Liver (tissue), 9 donors: ENCODE results near the gene KDM1B. TPM values are rescaled to one million over a fixed set of nuclear protein-coding genes. Genes with fewer than 3 reads are reported as not detected.

Experiments used
- DNase-seq: peaks from one replicate; pipeline ENCODE4 v3.0.0-alpha.2; 2017; ENCODE audit warnings: low spot score
- H3K27ac ChIP-seq, 2 donors: one replicate each; pipeline ENCODE4 v1.7.0; 2013; ENCODE audit warnings: inconsistent platforms in 2 of 2, low read length in 2 of 2, control low read depth in 1 of 2, low read depth in 1 of 2, mild to moderate bottlenecking in 1 of 2
- H3K27me3 ChIP-seq, 4 donors: one replicate each; pipeline versions ENCODE4 v1.6.1 to v1.7.0; 2013; ENCODE audit warnings: low read length in 3 of 4, inconsistent platforms in 1 of 4, mild to moderate bottlenecking in 1 of 4, moderate library complexity in 1 of 4; ENCODE audit not compliant: control insufficient read depth in 4 of 4, insufficient read depth in 4 of 4
- H3K36me3 ChIP-seq, 4 donors: one replicate each; pipeline versions ENCODE4 v1.6.1 to v1.7.0; 2013; ENCODE audit warnings: low read length in 3 of 4, mild to moderate bottlenecking in 3 of 4, low read depth in 1 of 4, moderate library complexity in 1 of 4; ENCODE audit not compliant: control insufficient read depth in 4 of 4, insufficient read depth in 3 of 4
- H3K4me1 ChIP-seq, 4 donors: one replicate each; pipeline versions ENCODE4 v1.6.1 to v1.7.0; 2013; ENCODE audit warnings: low read length in 3 of 4, mild to moderate bottlenecking in 3 of 4, moderate library complexity in 1 of 4; ENCODE audit not compliant: control insufficient read depth in 4 of 4, insufficient read depth in 4 of 4
- H3K4me3 ChIP-seq, 3 donors: one replicate each; pipeline versions ENCODE4 v1.6.1 to v1.7.0; 2013; ENCODE audit warnings: low read length in 3 of 3, control low read depth in 1 of 3, low read depth in 1 of 3, mild to moderate bottlenecking in 1 of 3
- H3K9ac ChIP-seq, 2 donors: one replicate each; pipeline ENCODE4 v1.7.0; 2013; ENCODE audit warnings: low read length in 2 of 2, mild to moderate bottlenecking in 2 of 2, moderate library complexity in 2 of 2, control low read depth in 1 of 2, low read depth in 1 of 2
- H3K9me3 ChIP-seq, 4 donors: one replicate each; pipeline versions ENCODE4 v1.6.1 to v1.7.0; 2013; ENCODE audit warnings: low read length in 3 of 4; ENCODE audit not compliant: control insufficient read depth in 4 of 4
- EGR1 ChIP-seq, 2 donors: IDR thresholded peaks; 2 replicates each; pipeline ENCODE4 v1.6.1; 2016 to 2018; ENCODE audit warnings: antibody characterized with exemption in 2 of 2, low read depth in 2 of 2
- FOXA1 ChIP-seq: IDR thresholded peaks from 2 replicates; pipeline ENCODE4 v1.6.1; 2016; ENCODE audit warnings: antibody characterized with exemption
- FOXA2 ChIP-seq: IDR thresholded peaks from 2 replicates; pipeline ENCODE4 v1.6.1; 2016; ENCODE audit warnings: antibody characterized with exemption
- GABPA ChIP-seq, 2 donors: IDR thresholded peaks in 1 of 2; conservative IDR thresholded peaks in 1 of 2; 2 replicates each; pipeline ENCODE4 v1.6.1; 2016; ENCODE audit warnings: antibody characterized with exemption in 2 of 2, mild to moderate bottlenecking in 1 of 2, moderate library complexity in 1 of 2
- HNF4A ChIP-seq, 2 donors: conservative IDR thresholded peaks; 2 replicates each; pipeline ENCODE4 v1.6.1; 2016; ENCODE audit warnings: antibody characterized with exemption in 2 of 2, mild to moderate bottlenecking in 2 of 2
- HNF4G ChIP-seq: IDR thresholded peaks from 2 replicates; pipeline ENCODE4 v1.6.1; 2016; ENCODE audit warnings: antibody characterized with exemption
- JUND ChIP-seq, 2 donors: IDR thresholded peaks; 2 replicates each; pipeline ENCODE4 v1.6.1; 2016; ENCODE audit warnings: antibody characterized with exemption in 2 of 2
- NR2F2 ChIP-seq: IDR thresholded peaks from 2 replicates; pipeline ENCODE4 v1.6.1; 2016; ENCODE audit warnings: antibody characterized with exemption
- RAD21 ChIP-seq, 2 donors: IDR thresholded peaks; 2 replicates each; pipeline ENCODE4 v1.6.1; 2016; ENCODE audit warnings: antibody characterized with exemption in 2 of 2, mild to moderate bottlenecking in 2 of 2
- RXRA ChIP-seq, 2 donors: IDR thresholded peaks; 2 replicates each; pipeline ENCODE4 v1.6.1; 2017 to 2018; ENCODE audit warnings: antibody characterized with exemption in 2 of 2, mild to moderate bottlenecking in 1 of 2
- SP1 ChIP-seq: IDR thresholded peaks from 2 replicates; pipeline ENCODE4 v1.6.1; 2018; ENCODE audit warnings: antibody characterized with exemption, mild to moderate bottlenecking
- TAF1 ChIP-seq: conservative IDR thresholded peaks from 2 replicates; pipeline ENCODE4 v1.6.1; 2016; ENCODE audit warnings: antibody characterized with exemption, mild to moderate bottlenecking
- YY1 ChIP-seq: IDR thresholded peaks from 2 replicates; pipeline ENCODE4 v1.6.1; 2016; ENCODE audit warnings: antibody characterized with exemption, mild to moderate bottlenecking
- WGBS: extraction: QIAGEN DNeasy Blood & Tissue Kit; methylation state at CpG from one replicate; pipeline ENCODE4 v1.1.7; 2013; 5-methylcytosine and 5-hydroxymethylcytosine counted together
- polyA plus RNA-seq, 2 donors: library from polyadenylated mRNA; stranded (reverse) in 1 of 2; unstranded in 1 of 2; fragments of 200-250 nt in 1 of 2; fragments of >200 nt in 1 of 2; fragmentation: Nextera tagmentation in 1 of 2; extraction: Ambion mirVana in 1 of 2; gene quantifications; one replicate each; pipeline versions ENCODE4 v1.2.1 to v1.2.3, GENCODE V29; 2013 to 2015
- total RNA-seq, 2 donors: library from RNA; depleted of rRNA; stranded (reverse); fragments of >200 nt; gene quantifications; one replicate each; pipeline ENCODE4 v1.2.3, GENCODE V29; 2014
- TF ChIP-seq, protein P1 (sequence below): IDR thresholded peaks from 2 replicates; pipeline ENCODE4 v1.6.1; 2016; ENCODE audit warnings: antibody characterized with exemption
- TF ChIP-seq, protein P2 (sequence below): fragments of 150-350 bp; IDR thresholded peaks from 2 replicates; pipeline ENCODE4 v1.5.1; 2017; ENCODE audit warnings: improper control_type of control experiment, low read depth, low read length; ENCODE audit not compliant: missing input control
- TF ChIP-seq, protein P3 (sequence below): IDR thresholded peaks from 2 replicates; pipeline ENCODE4 v1.6.1; 2016; ENCODE audit warnings: antibody characterized with exemption
- TF ChIP-seq, protein P4 (sequence below): IDR thresholded peaks from 2 replicates; pipeline ENCODE4 v1.6.1; 2016; ENCODE audit warnings: antibody characterized with exemption
- donor health status: healthy.
- donor health status: healthy.
- donor health status: healthy.
- donor health status: healthy.
- donor health status: healthy.

Gene KDM1B
- total and polyA plus RNA-seq, 4 donors = 1.6 to 10.2 (median 6.7) TPM

DNA sequence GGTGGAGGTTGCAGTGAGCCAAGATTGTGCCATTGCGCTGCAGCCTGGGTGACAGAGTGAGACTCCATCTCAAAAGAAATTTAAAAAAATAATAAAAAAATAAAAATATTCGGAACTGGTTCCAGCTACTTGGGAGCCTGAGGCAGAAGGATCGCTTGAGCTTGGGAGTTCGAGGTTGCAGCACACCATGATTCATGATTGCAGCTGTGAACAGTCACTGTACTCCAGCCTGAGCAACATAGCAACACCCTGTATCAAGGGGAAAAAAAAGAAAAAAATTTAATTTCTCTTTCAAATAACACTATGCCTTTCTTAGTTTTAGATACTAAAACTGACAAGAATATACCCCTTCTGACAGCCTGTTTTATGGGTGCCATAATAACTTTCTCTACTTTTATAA lies 10.5 kb downstream of the KDM1B start:
- no peaks in the 10 kb centered on the region for H3K27me3 ChIP-seq
- peaks cover 4 to 40% (median 25%) of the 10 kb centered on the region in 4 donors for H3K36me3 ChIP-seq
- no peak for DNase-seq
- 97% methylated on average over 4 of the region's 4 CpGs for WGBS
- TF ChIP-seq RAD21 (IDR thresholded peaks at IDR 0.05) (no peak), EGR1 (IDR thresholded peaks at IDR 0.05; ENCODE audit: low read depth in 2 of 2) (no peak), SP1 (no peak), NR2F2 (no peak), HNF4A (conservative IDR thresholded peaks at IDR 0.05) (no peak), TAF1 (no peak), RXRA (IDR thresholded peaks at IDR 0.05) (no peak), FOXA1 (no peak), YY1 (no peak), HNF4G (no peak)
- TF ChIP-seq, protein P1, sequence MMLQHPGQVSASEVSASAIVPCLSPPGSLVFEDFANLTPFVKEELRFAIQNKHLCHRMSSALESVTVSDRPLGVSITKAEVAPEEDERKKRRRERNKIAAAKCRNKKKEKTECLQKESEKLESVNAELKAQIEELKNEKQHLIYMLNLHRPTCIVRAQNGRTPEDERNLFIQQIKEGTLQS = no peak
- TF ChIP-seq, protein P2, sequence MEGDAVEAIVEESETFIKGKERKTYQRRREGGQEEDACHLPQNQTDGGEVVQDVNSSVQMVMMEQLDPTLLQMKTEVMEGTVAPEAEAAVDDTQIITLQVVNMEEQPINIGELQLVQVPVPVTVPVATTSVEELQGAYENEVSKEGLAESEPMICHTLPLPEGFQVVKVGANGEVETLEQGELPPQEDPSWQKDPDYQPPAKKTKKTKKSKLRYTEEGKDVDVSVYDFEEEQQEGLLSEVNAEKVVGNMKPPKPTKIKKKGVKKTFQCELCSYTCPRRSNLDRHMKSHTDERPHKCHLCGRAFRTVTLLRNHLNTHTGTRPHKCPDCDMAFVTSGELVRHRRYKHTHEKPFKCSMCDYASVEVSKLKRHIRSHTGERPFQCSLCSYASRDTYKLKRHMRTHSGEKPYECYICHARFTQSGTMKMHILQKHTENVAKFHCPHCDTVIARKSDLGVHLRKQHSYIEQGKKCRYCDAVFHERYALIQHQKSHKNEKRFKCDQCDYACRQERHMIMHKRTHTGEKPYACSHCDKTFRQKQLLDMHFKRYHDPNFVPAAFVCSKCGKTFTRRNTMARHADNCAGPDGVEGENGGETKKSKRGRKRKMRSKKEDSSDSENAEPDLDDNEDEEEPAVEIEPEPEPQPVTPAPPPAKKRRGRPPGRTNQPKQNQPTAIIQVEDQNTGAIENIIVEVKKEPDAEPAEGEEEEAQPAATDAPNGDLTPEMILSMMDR = no peak
- no peaks in the 10 kb centered on the region for H3K9me3 ChIP-seq
- H3K9ac ChIP-seq = no peak overlapping the region
- H3K4me3 ChIP-seq = no peak overlapping the region
- no peak overlapping the region for H3K27ac ChIP-seq
- H3K4me1 ChIP-seq = no peaks in the 10 kb centered on the region

DNA sequence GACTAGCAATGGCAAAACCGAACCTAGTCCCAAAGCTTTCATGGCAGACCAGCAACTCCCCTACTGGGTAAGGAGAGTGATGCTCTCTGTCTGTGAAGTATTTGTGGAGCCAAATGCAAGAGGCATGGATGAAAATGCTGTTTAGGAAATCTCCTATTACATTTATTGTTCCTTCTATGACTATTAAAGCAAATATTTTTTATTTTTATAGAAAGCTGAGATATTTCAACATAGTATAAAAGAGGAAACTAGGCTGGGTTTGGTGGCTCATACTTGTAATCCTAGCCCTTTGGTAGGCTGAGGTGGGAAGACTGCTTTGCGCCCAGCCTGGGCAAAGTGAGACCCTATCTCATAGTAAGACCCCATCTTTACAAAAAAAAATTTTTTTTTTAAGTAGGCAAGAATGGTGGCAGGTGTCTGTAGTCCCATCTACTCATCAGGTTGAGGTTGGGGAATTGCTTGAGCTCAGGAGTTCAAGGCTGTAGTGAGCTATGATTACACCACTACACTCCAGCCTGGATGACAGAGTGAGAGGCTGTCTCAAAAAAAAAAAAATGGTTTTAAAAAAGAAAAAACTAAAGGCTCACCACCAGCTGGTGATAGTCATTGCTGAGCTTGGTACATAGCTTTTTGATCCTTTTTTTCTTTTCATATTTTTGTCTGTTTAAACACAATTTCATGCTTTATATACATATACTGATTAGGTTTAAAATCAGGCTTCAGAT lies 11.3 kb downstream of the KDM1B start:
- Histone ChIP-seq H3K9ac (no peak overlapping the region), H3K9me3 (no peaks in the 10 kb centered on the region), H3K4me3 (no peak overlapping the region), H3K36me3 (peaks cover 4 to 39% (median 19%) of the 10 kb centered on the region in 4 donors), H3K4me1 (no peaks in the 10 kb centered on the region), H3K27ac (no peak overlapping the region), H3K27me3 (no peaks in the 10 kb centered on the region)
- no peak for DNase-seq
- TF ChIP-seq GABPA (IDR thresholded peaks at IDR 0.05 in 1 of 2, conservative IDR thresholded peaks at IDR 0.05 in 1 of 2) (no peak), HNF4A (conservative IDR thresholded peaks at IDR 0.05) (no peak), FOXA1 (no peak), FOXA2 (no peak), HNF4G (no peak)
- TF ChIP-seq, protein P3, sequence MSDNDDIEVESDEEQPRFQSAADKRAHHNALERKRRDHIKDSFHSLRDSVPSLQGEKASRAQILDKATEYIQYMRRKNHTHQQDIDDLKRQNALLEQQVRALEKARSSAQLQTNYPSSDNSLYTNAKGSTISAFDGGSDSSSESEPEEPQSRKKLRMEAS = no peak
- TF ChIP-seq, protein P1 = no peak
- WGBS = 96% methylated on average over 2 of the region's 2 CpGs

DNA sequence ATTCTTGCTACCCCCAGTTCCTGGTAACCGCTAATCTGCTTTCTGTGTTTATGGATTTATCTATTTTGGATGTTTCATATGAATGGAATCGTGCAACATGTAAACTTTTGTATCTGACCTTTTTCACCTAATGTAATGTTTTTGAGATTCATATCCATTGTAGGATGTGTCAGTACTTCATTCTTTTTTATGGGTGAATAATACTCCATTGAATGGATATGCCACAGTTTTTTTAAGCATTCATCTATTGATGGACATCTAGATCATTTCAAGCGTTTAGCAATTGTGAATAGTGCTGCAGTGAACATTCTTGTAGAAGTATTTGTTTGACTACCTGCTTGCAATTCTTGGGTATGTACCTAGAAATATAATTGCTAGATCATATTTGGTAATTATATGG lies 13.0 kb downstream of the KDM1B start:
- H3K9ac ChIP-seq = no peak overlapping the region
- 98% methylated on average over 3 of the region's 3 CpGs for WGBS
- H3K4me3 ChIP-seq = no peak overlapping the region
- no peaks in the 10 kb centered on the region for H3K9me3 ChIP-seq
- DNase-seq = no peak
- H3K27ac ChIP-seq = no peak overlapping the region
- H3K4me1 ChIP-seq = no peaks in the 10 kb centered on the region
- H3K36me3 ChIP-seq = peaks cover 4 to 33% (median 14%) of the 10 kb centered on the region in 4 donors
- no peaks in the 10 kb centered on the region for H3K27me3 ChIP-seq
- TF ChIP-seq FOXA1 = no peak
- no peak for TF ChIP-seq RAD21 (IDR thresholded peaks at IDR 0.05)
- no peak for TF ChIP-seq HNF4G
- TF ChIP-seq EGR1 (IDR thresholded peaks at IDR 0.05; ENCODE audit: low read depth in 2 of 2) = no peak
- TF ChIP-seq, protein P3 = no peak
- TF ChIP-seq JUND (IDR thresholded peaks at IDR 0.05) = no peak
- no peak for TF ChIP-seq TAF1
- no peak for TF ChIP-seq FOXA2
- TF ChIP-seq, protein P1 = no peak
- no peak for TF ChIP-seq GABPA (IDR thresholded peaks at IDR 0.05 in 1 of 2, conservative IDR thresholded peaks at IDR 0.05 in 1 of 2)
- TF ChIP-seq SP1 = no peak
- no peak for TF ChIP-seq RXRA (IDR thresholded peaks at IDR 0.05)
- TF ChIP-seq, protein P4, sequence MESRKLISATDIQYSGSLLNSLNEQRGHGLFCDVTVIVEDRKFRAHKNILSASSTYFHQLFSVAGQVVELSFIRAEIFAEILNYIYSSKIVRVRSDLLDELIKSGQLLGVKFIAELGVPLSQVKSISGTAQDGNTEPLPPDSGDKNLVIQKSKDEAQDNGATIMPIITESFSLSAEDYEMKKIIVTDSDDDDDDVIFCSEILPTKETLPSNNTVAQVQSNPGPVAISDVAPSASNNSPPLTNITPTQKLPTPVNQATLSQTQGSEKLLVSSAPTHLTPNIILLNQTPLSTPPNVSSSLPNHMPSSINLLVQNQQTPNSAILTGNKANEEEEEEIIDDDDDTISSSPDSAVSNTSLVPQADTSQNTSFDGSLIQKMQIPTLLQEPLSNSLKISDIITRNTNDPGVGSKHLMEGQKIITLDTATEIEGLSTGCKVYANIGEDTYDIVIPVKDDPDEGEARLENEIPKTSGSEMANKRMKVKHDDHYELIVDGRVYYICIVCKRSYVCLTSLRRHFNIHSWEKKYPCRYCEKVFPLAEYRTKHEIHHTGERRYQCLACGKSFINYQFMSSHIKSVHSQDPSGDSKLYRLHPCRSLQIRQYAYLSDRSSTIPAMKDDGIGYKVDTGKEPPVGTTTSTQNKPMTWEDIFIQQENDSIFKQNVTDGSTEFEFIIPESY = no peak
- TF ChIP-seq, protein P2 = no peak
- no peak for TF ChIP-seq HNF4A (conservative IDR thresholded peaks at IDR 0.05)
- TF ChIP-seq NR2F2 = no peak
